Kidney glomerular epithelial cell (primary cell): ENCODE data around the gene DERA.
A peak's percentile ranks its signal among the peaks of the same experiment; 100 is the strongest.
"Not testable (repeated sequence)": the region's sequence is repeated elsewhere in the genome, so short reads cannot be mapped to it uniquely, and the experiment has no call there.

Source experiments
- DNase-seq: peaks from one replicate; lab custom pipeline; 2025; lab: John Stamatoyannopoulos, UW

The DERA gene

DNA sequence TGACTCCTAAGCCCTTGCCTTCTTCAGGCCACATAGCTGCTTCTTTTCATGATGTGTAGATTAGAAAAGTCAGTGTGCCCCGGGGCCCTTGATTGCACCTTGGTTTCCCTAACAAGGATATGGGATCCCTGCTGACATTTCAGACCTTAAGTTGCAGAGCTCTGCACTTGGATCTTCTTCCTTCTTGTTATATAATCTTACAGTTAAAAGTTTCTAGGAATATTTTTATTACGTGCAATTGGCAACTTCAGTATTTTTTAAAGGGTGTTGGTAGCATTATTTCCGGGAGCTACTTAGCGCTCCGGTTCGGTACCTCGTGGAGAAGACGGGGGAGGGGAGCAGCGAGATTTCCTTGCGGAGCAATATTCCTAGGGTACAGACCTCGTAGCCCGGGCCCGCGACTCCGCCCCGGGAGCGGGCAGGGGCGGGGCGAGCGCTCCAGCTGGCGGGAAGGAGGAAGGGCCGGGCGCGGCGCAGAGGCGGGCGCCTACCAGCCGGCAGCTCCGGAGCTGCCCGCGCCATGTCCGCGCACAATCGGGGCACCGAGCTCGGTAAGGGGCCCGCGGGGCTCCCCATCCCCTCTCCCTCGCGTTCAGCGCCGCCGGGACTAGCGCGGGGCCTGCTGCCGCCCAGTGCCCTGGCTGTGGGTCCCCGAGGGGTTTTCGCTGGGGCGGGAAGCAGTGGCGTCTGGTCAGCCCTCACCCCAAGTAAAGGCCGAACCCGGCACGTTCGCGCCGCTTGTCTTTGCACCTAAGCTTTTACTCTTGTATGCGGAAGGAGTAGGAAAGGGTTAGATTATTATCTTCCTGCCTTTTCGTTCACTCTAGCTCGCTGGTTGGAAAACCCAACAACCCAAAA lies at the start of gene DERA:
TSS of gene DERA (plus strand) at position 469 of the 858 bp plus-strand sequence. CDS start at position 521, 52 bp downstream.
- peak; percentile 66 for DNase-seq

DNA sequence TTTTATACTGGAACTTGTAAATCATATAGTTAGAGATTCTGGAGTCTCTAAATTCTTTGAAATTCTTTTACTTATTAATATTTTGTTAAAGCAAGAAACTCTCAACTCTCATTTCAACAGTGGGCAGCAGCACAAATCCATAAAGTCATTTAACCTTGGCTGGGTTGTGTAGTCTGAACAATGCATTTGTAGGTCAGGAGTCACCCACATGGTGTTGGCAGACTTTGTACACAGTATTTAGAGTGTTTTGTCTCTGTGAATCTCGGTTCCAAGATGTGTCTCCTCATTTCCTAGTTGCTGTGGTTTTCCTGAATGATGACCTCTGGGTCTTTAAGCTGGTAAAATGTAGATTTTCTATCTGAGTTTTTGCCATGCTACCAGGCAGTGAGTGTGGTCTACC lies 49.7 kb upstream of the DERA start:
- DNase-seq: no peak

DNA sequence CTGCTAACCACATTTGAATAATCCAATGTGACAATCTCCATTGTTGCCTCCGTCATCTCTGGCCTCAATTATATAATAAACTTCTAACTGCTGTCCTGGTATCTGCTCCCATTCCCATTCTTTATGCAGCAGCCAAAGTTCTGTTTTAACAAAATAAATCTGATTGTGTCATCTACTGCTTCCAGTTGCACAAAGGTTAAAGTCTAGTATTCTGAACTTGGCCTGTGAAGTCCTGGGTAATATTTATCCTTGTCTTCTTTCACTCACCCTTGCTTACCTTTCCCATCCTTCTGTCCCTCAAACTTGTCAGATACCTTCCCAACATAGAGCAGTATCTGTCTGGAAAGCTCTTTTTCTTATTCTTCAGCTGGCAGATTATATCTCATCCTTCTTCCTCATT lies 48.3 kb upstream of the DERA start:
- no peak for DNase-seq

DNA sequence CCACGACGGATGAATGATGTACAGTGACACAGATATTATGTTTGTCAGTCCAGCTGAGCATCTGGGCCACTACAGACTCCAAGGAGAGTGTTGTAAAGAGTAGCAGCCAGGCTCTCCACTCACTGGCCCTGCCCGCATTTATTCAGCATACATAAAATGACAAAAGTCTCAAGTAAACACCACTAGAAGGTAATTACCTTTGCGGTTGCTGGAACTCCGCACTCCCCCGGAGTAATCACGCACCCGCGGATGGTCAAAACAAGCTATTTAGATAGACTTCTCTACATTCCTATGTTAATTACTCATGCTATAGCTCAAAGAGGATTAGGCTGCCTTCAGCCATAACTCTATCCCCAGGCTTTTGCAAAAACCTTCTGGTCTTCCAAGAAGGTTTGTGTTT lies 47.8 kb upstream of the DERA start:
- DNase-seq: no peak

DNA sequence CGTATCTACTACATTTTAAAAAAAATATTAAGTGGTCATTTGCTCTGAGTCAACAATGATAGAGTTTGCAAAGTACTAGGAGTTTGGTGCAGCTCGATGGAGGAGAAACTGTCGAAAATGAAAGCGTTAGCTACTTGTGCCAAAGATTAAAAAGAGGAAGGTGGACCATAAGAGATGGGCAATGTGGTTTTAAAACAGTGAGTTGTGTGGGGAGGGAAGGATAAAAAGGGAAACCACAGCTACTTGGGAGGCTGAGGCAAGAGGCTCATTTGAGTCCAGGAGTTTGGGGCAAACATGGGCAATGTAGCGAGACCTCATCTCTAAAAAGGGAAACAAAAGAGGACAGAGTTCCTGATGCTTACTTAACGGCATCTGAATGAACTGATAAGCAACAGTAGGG lies 47.1 kb upstream of the DERA start:
- no peak for DNase-seq

DNA sequence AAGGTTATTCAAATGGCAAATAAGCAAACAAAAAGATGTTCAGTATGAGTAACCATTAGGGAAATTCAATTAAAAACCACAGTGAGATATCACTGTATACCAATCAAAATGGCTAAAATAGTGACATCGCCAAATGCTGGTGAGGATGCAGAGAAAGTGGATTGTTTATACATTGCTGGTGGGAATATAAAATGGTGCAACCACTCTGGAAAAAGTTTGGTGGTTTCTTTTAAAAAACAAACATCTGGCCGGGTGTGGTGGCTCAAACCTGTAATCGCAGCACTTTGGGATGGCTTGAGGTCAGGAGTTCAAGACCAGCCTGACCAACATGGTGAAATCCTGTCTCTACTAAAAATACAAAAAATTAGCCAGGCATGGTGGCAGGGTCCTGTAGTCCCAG lies 42.9 kb upstream of the DERA start:
- DNase-seq: no peak

DNA sequence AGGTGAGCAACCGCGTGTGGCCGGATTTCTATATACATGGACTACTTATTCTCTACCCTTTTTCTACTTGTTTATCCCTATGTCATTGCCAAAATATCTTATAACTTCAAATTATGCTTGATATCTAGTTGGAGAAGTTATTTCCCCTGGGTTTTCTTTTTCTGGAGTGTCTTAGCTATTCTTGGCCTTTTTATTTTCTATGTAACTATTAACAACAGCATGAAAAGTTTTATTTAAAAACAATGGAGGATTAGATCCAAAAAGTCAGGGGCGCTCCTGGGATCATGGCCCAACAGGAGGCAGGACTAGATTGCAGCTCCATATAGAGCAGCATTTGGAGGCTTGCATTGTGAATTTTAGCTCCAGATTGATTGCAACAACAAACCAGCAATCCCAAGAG lies 37.6 kb upstream of the DERA start:
- DNase-seq: no peak

DNA sequence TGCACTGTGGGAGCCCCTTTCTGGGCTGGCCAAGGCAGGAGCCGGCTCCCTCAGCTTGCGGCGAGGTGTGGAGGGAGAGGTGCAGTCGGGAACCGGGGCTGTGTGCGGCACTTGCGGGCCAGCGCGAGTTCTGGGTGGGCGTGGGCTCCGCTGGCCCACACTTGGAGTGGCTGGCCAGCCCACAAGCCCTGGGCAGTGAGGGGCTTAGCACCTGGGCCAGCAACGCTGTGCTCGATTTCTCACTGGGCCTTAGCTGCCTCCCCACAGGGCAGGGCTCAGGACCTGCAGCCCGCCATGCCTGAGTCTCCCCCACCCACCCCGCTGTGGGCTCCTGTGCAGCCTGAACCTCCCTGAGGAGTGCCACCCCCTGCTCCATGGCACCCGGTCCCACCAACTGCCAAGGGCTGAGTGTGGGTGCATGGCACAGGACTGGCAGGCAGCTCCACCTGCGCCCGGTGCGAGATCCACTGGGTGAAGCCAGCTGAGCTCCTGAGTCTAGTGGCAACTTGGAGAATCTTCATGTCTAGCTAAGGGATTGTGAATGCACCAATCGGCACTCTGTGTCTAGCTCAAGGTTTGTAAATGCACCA lies 36.5 kb upstream of the DERA start:
- DNase-seq: not testable (repeated sequence)

DNA sequence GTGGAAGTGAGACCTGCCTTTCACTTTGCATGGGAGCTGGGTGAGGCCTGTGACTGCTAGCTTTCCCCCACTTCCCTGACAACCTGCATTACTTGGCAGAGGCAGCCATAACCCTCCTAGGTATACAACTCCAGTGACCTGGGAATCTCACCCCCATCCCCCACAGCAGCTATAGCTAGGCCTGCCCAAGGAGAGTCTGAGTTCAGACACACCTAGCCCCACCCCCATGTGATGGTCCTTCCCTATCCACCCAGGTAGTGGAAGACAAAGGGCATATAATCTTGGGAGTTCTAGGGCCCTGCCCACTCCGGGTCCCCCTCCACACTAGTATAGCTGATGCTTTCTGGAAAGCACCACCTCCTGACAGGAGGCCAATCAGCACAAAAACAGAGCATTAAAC lies 35.3 kb upstream of the DERA start:
- no peak for DNase-seq

DNA sequence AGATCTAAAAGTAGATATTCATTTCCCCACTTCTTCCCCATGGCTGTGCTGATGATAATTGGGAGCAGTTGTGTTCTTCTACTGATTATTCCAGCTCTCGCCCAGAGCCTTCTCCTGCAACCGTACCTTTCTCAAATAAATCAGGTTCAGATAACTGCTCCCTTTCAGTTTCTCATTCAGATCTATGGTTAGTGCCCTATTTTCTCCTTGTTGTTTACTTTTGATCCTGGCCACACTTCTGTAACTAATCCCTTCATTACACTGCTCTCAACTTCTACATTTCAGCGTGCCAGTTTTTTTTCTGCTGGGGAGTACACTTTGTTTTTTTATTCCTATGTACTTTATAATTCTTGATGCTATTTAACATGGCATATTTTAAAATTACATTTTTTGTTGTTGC lies 31.7 kb upstream of the DERA start:
- DNase-seq: no peak

DNA sequence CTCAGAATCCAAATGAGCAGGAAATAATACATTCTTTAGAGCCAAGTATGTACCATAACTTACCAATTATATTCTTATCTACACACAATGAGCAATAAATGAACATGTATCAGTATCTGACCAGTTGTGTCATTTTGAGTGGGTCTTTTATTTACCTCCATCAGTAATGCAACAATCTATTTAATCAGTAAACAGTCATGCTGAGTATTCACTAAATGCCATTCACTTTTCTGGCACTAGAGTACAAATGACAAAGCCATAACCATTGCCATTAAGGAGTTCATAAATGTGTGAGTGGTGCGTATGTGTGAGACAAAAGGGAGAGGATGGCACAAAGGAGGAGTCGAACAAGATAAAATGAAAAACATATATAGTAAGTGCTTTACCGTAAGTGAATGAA lies 30.4 kb upstream of the DERA start:
- no peak for DNase-seq

DNA sequence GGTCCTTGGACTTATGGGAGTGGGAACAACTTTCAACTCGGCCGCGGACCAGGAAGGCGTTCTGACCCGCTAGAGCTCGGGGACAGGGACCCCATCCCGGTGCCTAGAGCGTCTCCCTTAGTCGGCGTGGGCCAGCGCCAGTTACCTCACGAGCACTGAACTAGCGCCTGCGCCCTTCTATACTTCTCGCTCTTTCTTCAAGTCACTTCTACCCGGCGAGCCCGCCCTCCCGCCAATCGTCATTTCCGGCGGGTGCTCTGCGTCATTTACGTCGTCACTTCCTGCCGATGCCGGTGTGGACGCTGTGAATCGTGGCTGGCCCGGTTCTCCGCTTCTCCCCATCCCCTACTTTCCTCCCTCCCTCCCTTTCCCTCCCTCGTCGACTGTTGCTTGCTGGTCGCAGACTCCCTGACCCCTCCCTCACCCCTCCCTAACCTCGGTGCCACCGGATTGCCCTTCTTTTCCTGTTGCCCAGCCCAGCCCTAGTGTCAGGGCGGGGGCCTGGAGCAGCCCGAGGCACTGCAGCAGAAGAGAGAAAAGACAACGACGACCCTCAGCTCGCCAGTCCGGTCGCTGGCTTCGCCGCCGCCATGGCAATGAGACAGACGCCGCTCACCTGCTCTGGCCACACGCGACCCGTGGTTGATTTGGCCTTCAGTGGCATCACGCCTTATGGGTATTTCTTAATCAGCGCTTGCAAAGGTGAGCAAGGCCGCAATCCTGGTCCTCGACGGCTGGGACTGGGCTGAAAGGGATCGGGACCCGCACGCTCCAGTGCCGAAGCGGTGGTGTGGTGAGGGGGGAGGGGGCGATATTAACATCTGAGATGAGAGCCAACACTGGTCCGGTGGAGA lies 28.8 kb upstream of the DERA start, which contains the start of gene STRAP:
TSS of gene STRAP (plus strand) at position 270 of the 854 bp plus-strand sequence. CDS start at position 591, 321 bp downstream.
- peak; percentile 93 for DNase-seq

DNA sequence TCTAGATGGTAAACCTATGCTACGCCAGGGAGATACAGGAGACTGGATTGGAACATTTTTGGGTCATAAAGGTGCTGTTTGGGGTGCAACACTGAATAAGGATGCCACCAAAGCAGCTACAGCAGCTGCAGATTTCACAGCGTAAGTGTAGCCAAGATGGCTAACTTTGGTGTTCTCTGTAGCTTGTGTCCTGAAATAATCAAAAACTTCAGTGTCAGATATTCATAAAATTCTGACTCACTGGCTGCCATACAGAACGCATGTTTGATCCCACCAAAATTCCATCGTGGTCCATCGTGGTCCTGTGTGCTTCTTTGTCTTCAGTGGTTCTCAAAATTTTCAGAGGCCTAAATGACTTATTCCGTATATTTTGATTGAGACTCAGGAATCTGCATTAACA lies 27.6 kb upstream of the DERA start:
- no peak for DNase-seq

DNA sequence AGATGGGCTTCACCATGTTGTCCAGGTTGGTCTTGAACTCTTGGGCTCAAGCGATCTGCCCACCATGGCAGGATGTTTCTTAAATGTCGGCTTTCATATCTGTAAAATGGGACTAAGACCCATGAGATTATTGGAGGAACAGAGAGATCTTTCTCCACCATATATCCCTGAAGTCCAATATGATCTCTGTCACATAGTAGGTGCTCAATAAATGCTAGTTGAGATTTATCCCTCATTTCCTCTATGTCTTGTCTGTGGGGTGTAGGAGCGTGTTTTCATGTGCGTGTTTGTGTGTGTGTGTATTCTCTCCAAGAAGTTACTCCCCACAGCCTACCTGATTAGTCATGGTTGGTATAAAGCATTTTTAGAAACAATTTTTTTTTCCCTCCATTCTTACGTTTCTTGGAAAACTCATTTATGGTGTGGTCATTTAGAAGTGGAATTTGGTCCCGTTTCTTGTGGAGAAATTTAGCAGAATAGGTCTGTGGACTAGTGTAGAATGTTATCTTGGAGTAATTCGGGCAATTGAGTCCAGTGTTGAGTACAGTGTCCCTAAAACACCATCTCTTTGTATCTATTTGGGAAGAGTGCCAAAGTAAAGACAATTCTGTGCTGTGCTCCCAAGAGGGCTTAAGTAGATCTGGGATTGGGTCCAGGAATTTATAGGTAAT lies 24.6 kb upstream of the DERA start:
- no peak for DNase-seq

DNA sequence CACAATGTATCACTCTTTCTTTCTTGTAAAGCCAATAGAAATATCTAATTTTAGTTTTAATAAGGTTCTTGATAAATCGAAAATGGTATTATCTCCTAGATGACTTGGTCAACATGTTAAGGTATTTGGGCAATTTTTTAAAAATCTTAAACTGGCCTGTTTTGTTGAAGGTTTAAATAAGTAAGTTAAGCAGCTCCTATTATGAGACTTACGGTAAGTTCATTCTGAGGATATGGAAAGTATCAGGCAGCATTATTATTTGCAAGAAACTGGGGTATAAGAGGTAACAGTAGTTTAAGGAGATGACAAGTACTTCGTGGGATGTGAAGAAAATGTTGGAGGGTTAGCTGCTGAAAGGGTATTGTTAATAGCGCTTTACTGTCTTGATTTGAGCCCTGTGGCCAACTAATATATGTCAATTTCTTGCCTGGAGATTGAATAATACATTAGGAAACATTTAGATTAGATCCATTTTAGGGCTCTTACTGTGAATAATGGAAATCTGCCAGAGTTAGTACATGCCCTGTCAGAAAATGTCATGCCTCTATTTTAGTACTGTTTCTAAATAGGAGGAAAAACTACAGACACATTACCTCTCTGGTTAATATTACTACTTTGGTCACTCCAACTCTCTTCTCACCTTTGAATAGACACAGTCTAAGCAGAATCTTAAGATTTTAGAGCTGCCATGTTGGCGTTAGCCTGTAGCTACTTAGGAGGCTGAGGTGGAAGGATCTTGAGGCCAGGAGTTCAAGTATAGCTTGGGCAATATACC lies 23.9 kb upstream of the DERA start:
- DNase-seq: no peak

DNA sequence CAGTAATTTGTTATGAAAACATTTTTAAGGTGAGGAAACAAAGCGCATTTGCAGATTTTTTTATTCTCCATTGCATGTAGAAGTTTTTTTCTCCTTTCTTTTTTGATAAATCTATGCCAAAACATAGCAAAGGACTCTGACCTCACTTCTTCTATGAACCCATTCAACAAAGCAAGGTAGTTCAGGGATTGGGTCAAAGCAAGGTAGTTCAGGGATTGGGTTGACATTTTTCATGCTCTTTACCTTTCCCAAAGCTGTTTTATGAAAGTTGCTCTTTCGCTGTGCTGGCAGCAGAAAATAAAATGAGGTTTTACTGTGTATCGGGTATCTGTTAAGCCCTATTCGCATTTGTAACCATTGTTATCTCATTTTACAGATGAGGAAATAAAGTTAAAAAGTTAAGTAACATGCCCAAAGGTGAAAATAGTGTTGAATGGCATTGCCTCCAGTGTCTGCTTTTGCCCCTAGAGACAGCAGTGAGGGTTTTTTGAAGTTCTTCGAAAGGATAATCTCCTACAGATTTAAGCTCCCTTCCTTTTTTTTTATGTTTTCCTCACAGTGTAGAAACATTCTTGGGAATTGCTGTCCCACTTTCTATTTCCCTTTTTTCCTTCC lies 18.4 kb upstream of the DERA start:
- no peak for DNase-seq

DNA sequence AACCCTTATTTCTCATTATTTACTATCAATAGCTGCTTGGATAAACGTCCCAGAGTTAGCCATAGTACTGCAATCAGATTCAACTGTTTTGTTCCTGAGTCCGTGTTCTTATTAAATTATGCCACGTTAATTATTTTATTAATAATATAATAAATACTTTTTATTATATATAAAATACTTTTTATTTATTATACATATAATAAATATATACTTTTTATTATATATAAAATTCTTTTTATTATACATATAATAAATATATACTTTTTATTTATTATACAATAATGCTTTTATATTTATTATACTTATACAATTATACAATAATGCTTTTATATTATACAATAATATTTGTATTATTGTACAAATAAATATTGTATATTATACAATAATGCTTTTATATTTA lies 17.9 kb upstream of the DERA start:
- DNase-seq: no peak

DNA sequence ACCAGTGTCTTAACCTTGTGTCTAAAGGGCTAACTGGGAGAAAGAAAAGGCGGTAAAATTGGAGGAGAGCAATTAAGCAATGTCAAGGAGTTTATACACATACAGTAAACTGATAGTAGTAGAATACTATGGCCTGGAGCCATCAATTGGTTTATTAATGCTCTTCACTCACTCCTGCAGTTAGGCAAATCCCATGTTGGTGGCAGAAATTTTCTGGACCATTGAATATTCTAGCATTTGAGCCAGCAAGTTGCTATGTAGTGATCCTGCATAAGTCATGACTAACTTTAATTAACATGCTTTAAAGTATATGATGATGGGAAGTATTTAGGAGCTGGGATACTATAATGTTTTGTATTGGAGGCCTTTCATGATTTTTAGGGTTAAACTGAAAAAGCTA lies 14.3 kb upstream of the DERA start:
- no peak for DNase-seq

DNA sequence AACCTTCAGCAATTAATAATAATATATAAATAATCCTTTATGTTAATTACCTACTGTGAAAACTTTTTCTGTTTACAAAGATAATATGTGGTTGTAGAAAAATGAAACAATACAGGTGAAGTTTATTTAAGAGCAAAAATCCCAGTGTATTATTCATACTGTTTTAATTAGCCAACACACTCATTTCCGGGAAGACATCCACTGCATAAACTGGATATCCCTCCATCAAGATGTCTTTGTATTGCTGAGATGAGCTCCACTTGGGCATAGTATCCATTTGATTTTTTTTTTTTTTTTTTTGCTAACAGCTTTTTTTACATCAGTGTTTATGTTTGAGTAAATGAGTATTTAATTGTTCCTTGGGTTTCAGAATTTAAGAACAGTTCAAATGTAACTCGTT lies 13.7 kb upstream of the DERA start:
- no peak for DNase-seq

DNA sequence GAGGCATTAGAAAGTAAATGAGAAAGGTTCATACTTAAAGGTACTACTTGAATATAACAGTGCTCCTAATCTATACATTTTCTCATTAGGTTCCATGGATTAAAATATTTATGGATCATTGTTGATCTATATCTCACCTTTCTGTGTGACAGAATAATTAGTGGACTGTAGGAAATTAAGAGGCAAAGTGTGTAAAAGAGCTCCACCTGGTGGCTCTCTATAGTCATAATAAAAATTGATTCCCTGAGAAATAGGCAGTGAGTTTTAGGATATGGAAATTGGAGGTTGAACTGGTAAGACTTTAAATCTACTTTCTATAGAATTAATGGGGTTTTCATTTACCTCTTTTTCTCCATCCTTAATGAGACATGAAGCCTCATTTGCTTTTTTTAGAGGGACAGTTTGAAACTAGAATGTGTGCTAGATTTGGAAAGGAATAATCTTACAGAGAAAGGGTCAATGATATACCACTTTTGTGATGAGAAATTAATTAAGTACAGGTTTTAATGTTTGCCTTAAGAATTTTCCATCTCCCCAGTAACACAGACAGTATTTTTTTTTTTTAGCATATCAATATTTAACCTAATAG lies 11.8 kb upstream of the DERA start:
- DNase-seq: peak; percentile 49
